DND-41 (cell line): Measurements from ENCODE around the gene TMBIM1.

ENCODE experiments used
- EZH2 ChIP-seq: IDR thresholded peaks from 3 replicates; pipeline ENCODE4 v1.6.1; 2012; ENCODE audit warnings: borderline replicate concordance, low read depth, mild to moderate bottlenecking, moderate library complexity, low read length, inconsistent platforms; ENCODE audit not compliant: severe bottlenecking
- TF ChIP-seq, protein P1 (sequence below): IDR thresholded peaks from 2 replicates; pipeline ENCODE4 v1.5.1; 2012; ENCODE audit warnings: borderline replicate concordance, low read length, moderate library complexity, mild to moderate bottlenecking; ENCODE audit not compliant: poor library complexity, severe bottlenecking; ENCODE audit errors: extremely low read depth

DNA sequence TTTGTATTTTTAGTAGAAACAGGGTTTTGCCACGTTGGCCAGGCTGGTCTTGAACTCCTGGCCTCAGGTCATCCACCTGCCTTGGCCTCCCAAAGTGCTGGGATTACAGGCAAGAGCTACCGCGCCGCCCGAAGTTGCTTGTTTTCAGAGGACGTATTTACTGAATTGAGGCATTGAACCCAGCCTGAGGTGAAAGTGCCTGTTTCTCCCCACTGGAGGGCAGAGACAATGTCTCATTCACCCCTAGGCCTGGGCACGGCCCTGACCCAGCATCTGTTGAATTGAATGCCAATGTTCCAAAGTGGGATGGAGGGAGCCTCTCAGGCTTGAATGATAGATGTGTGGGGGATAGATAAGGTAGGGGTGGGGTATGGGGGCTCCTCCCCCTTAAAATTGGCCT, 4.5 kb upstream of the TMBIM1 start:
- TF ChIP-seq, protein P1, sequence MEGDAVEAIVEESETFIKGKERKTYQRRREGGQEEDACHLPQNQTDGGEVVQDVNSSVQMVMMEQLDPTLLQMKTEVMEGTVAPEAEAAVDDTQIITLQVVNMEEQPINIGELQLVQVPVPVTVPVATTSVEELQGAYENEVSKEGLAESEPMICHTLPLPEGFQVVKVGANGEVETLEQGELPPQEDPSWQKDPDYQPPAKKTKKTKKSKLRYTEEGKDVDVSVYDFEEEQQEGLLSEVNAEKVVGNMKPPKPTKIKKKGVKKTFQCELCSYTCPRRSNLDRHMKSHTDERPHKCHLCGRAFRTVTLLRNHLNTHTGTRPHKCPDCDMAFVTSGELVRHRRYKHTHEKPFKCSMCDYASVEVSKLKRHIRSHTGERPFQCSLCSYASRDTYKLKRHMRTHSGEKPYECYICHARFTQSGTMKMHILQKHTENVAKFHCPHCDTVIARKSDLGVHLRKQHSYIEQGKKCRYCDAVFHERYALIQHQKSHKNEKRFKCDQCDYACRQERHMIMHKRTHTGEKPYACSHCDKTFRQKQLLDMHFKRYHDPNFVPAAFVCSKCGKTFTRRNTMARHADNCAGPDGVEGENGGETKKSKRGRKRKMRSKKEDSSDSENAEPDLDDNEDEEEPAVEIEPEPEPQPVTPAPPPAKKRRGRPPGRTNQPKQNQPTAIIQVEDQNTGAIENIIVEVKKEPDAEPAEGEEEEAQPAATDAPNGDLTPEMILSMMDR, result no peak
- TF ChIP-seq EZH2, result no peak
